OCI-LY1 (cell line): ENCODE measurements around the gene SLC6A15.

ENCODE experiments used
- H2AFZ ChIP-seq: fragments of 200-600 bp; sonication (generic), shearing (Covaris generic); 2 replicates; pipeline ENCODE4 v1.6.0; 2014; ENCODE audit warnings: antibody characterized with exemption, mild to moderate bottlenecking, low read length
- H3F3A ChIP-seq: fragments of 200-600 bp; sonication (generic), shearing (Covaris generic); 2 replicates; pipeline ENCODE4 v1.6.0; 2014; ENCODE audit warnings: mild to moderate bottlenecking, antibody characterized with exemption, low read length, moderate library complexity; ENCODE audit not compliant: insufficient read depth
- H3K27ac ChIP-seq: fragments of 200-600 bp; sonication (generic); 2 replicates; pipeline ENCODE4 v1.5.1; 2014; ENCODE audit warnings: low read length, mixed run types, mild to moderate bottlenecking, low read depth; ENCODE audit not compliant: poor library complexity, severe bottlenecking
- H3K27me3 ChIP-seq: fragments of 200-600 bp; sonication (generic); 2 replicates; pipeline ENCODE4 v1.6.0; 2014; ENCODE audit warnings: antibody characterized with exemption, mild to moderate bottlenecking, low read length, moderate library complexity; ENCODE audit not compliant: insufficient read depth
- H3K36me3 ChIP-seq: fragments of 200-600 bp; sonication (generic); 2 replicates; pipeline ENCODE4 v1.6.1; 2014; ENCODE audit warnings: mild to moderate bottlenecking, antibody characterized with exemption, low read length, moderate library complexity, mixed read lengths; ENCODE audit not compliant: insufficient read depth
- H3K4me1 ChIP-seq: fragments of 200-600 bp; sonication (generic); 2 replicates; pipeline ENCODE4 v1.5.1; 2014; ENCODE audit warnings: mild to moderate bottlenecking, low read length, moderate library complexity; ENCODE audit not compliant: insufficient read depth, severe bottlenecking
- H3K4me2 ChIP-seq: fragments of 200-600 bp; sonication (generic), shearing (Covaris generic); 2 replicates; pipeline ENCODE4 v1.6.1; 2014; ENCODE audit warnings: low read length
- H3K4me3 ChIP-seq: fragments of 200-600 bp; sonication (generic); 2 replicates; pipeline ENCODE4 v1.5.1; 2014; ENCODE audit warnings: low read length, low read depth, mild to moderate bottlenecking, mixed read lengths; ENCODE audit not compliant: poor library complexity, severe bottlenecking
- H3K79me2 ChIP-seq: fragments of 200-600 bp; shearing (Covaris generic); 2 replicates; pipeline ENCODE4 v1.6.1; 2016; ENCODE audit warnings: mixed run types, low read length, mixed read lengths; ENCODE audit not compliant: insufficient read depth
- H3K9ac ChIP-seq: fragments of 200-600 bp; sonication (generic), shearing (Covaris generic); 2 replicates; pipeline ENCODE4 v1.6.1; 2014; ENCODE audit warnings: mild to moderate bottlenecking, low read length, mixed read lengths
- H3K9me2 ChIP-seq: fragments of 200-600 bp; sonication (generic), shearing (Covaris generic); 2 replicates; pipeline ENCODE4 v1.6.1; 2014; ENCODE audit warnings: low read depth, mild to moderate bottlenecking, low read length, mixed read lengths
- H3K9me3 ChIP-seq: fragments of 200-600 bp; shearing (Covaris generic); 2 replicates; pipeline ENCODE4 v1.6.1; 2014; ENCODE audit warnings: low read length, mixed read lengths
- H4K20me1 ChIP-seq: fragments of 200-600 bp; sonication (generic), shearing (Covaris generic); 2 replicates; pipeline ENCODE4 v1.6.0; 2016; ENCODE audit warnings: mild to moderate bottlenecking, low read length; ENCODE audit not compliant: insufficient read depth
- EZH2 ChIP-seq: fragments of 200-600 bp; sonication (generic), shearing (Covaris generic); IDR thresholded peaks from 2 replicates; pipeline ENCODE4 v1.8.0; 2017; ENCODE audit warnings: borderline replicate concordance, mixed run types, mild to moderate bottlenecking, antibody characterized with exemption, low read length, moderate library complexity, mixed read lengths
- TF ChIP-seq, protein P1 (sequence below): fragments of 200-600 bp; sonication (generic), shearing (Covaris generic); IDR thresholded peaks from 2 replicates; pipeline ENCODE4 v1.5.1; 2017; ENCODE audit warnings: mild to moderate bottlenecking, antibody characterized with exemption, low read length, moderate library complexity, mixed read lengths

Gene SLC6A15

DNA sequence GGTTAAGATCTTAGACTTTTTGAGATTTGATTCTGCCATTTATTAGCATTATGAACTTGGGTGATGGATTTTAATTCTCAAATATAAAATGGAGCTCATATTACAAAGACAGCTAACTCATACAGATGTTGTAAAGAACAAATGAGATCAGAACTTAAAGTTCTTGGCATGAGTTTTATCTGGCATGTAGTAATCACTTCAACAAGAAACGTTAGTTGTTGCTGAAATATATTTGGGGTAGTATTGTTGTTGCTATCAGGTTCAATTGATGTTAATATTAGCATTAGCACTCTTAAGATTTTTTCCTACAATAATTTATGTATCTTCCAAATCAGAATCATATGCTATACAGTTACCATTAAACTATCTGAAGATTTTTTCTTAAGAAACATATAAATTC lies 71.0 kb downstream of the SLC6A15 start:
- Histone ChIP-seq H3K27ac (no peak overlapping the region), H3K9me3 (no peaks in the 10 kb centered on the region), H3F3A (no peaks in the 10 kb centered on the region), H3K79me2 (no peaks in the 10 kb centered on the region), H2AFZ (no peak overlapping the region), H3K4me3 (no peak overlapping the region), H4K20me1 (no peaks in the 10 kb centered on the region), H3K9ac (no peak overlapping the region), H3K36me3 (no peaks in the 10 kb centered on the region), H3K4me1 (no peaks in the 10 kb centered on the region), H3K9me2 (no peaks in the 10 kb centered on the region), H3K27me3 (no peaks in the 10 kb centered on the region), H3K4me2 (no peak overlapping the region)
- TF ChIP-seq, protein P1, sequence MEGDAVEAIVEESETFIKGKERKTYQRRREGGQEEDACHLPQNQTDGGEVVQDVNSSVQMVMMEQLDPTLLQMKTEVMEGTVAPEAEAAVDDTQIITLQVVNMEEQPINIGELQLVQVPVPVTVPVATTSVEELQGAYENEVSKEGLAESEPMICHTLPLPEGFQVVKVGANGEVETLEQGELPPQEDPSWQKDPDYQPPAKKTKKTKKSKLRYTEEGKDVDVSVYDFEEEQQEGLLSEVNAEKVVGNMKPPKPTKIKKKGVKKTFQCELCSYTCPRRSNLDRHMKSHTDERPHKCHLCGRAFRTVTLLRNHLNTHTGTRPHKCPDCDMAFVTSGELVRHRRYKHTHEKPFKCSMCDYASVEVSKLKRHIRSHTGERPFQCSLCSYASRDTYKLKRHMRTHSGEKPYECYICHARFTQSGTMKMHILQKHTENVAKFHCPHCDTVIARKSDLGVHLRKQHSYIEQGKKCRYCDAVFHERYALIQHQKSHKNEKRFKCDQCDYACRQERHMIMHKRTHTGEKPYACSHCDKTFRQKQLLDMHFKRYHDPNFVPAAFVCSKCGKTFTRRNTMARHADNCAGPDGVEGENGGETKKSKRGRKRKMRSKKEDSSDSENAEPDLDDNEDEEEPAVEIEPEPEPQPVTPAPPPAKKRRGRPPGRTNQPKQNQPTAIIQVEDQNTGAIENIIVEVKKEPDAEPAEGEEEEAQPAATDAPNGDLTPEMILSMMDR: no peak
- TF ChIP-seq EZH2: no peak

DNA sequence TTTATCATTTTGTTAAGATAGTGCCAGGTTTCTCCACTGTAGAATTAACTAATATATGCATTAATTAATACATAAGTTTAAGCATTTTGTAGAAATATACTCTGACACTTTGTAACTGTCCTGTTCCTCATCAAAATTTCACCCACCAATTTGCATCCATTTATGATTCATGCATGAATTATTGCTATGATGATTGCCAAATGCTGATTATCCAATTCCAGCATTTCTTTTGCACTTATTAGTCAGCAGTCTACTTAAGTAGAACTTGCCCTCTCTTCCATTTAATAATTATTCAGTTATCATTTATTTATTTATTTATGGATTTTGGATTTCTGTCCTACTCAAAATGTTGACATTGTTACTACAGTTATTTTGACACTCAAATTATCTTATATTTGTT lies 72.2 kb downstream of the SLC6A15 start:
- no peak overlapping the region for H3K27ac ChIP-seq
- no peaks in the 10 kb centered on the region for H3K9me2 ChIP-seq
- H3K27me3 ChIP-seq: no peaks in the 10 kb centered on the region
- H3K36me3 ChIP-seq: no peaks in the 10 kb centered on the region
- no peaks in the 10 kb centered on the region for H3K4me1 ChIP-seq
- no peak overlapping the region for H3K4me3 ChIP-seq
- no peaks in the 10 kb centered on the region for H3K9me3 ChIP-seq
- TF ChIP-seq EZH2: no peak
- TF ChIP-seq, protein P1: no peak
- no peak overlapping the region for H2AFZ ChIP-seq
- no peak overlapping the region for H3K9ac ChIP-seq
- H3K4me2 ChIP-seq: no peak overlapping the region
- H3F3A ChIP-seq: no peaks in the 10 kb centered on the region
- no peaks in the 10 kb centered on the region for H4K20me1 ChIP-seq
- no peaks in the 10 kb centered on the region for H3K79me2 ChIP-seq

DNA sequence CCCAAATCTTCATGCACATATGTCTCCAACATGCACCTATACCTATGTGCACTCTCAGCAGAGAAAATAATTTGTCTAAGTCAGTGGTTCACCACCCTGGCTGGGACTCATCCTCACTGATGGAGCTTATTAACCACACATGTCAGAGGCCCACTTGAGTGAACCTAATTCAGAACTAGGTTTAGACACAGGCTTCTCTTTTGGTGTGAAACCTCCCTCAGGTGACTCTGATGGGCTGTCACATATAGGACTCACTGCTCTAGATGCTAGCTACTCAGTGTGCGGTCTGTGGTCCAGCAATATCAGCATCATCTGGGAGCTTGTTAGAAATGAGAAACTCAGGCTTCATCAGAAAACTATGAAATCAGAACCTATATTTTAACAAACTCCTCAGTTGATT lies 85.7 kb downstream of the SLC6A15 start:
- Histone ChIP-seq H3K4me3 (no peak overlapping the region), H4K20me1 (no peaks in the 10 kb centered on the region), H3K9me3 (no peaks in the 10 kb centered on the region), H3K79me2 (no peaks in the 10 kb centered on the region), H3K27me3 (no peaks in the 10 kb centered on the region), H2AFZ (no peak overlapping the region), H3K4me1 (no peaks in the 10 kb centered on the region), H3K9me2 (no peaks in the 10 kb centered on the region), H3K36me3 (no peaks in the 10 kb centered on the region), H3K4me2 (no peak overlapping the region), H3K27ac (no peak overlapping the region), H3F3A (no peaks in the 10 kb centered on the region), H3K9ac (no peak overlapping the region)
- no peak for TF ChIP-seq EZH2
- TF ChIP-seq, protein P1: no peak
